Mucosa of rectum (tissue), 2 donors: ENCODE data around the gene DGKB.

ENCODE experiments used
- H3K27ac ChIP-seq, 2 donors: one replicate each; pipeline ENCODE4 v1.7.0; 2013; ENCODE audit warnings: inconsistent platforms in 2 of 2, low read depth in 2 of 2, low read length in 2 of 2
- H3K27me3 ChIP-seq, 2 donors: one replicate each; pipeline ENCODE4 v1.7.0; 2013; ENCODE audit warnings: low read length in 2 of 2; ENCODE audit not compliant: control insufficient read depth in 2 of 2, insufficient read depth in 2 of 2
- H3K36me3 ChIP-seq, 2 donors: one replicate each; pipeline ENCODE4 v1.7.0; 2013; ENCODE audit warnings: low read length in 2 of 2; ENCODE audit not compliant: control insufficient read depth in 2 of 2, insufficient read depth in 2 of 2
- H3K4me1 ChIP-seq, 2 donors: one replicate each; pipeline ENCODE4 v1.7.0; 2013; ENCODE audit warnings: low read length in 2 of 2, mild to moderate bottlenecking in 1 of 2; ENCODE audit not compliant: control insufficient read depth in 2 of 2, insufficient read depth in 2 of 2
- H3K4me3 ChIP-seq, 2 donors: one replicate each; pipeline ENCODE4 v1.7.0; 2013; ENCODE audit warnings: low read length in 2 of 2
- H3K9ac ChIP-seq, 2 donors: one replicate each; pipeline ENCODE4 v1.7.0; 2013; ENCODE audit warnings: low read length in 2 of 2, low read depth in 1 of 2, mild to moderate bottlenecking in 1 of 2
- H3K9me3 ChIP-seq, 2 donors: one replicate each; pipeline ENCODE4 v1.7.0; 2013; ENCODE audit warnings: low read length in 2 of 2; ENCODE audit not compliant: control insufficient read depth in 2 of 2
- donor health status: healthy.
- donor health status: Normal muscosa, but diverticular disease.

The DGKB gene

DNA sequence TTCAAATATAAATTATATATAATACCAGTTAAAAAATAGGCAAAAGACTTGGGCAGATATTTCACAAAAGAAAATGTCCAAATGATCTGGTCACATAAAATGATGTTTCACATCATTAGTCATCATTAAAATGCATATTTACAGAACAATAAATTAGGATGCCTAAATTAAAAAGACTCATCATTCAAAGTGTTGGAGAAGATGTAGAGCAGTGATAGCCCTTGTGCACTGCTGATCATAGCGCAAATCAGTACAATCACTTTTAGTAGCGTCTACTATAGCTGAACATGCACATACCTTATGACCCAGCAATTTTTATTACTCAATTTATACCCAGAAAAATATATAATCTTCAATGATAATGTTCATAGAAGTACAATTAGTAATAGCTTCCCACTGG lies 579.8 kb downstream of the DGKB start:
- H3K9me3 ChIP-seq: no peaks in the 10 kb centered on the region
- no peak overlapping the region for H3K4me3 ChIP-seq
- no peaks in the 10 kb centered on the region for H3K36me3 ChIP-seq
- H3K9ac ChIP-seq: no peak overlapping the region
- H3K27me3 ChIP-seq: no peaks in the 10 kb centered on the region
- H3K4me1 ChIP-seq: no peaks in the 10 kb centered on the region
- H3K27ac ChIP-seq: no peak overlapping the region

DNA sequence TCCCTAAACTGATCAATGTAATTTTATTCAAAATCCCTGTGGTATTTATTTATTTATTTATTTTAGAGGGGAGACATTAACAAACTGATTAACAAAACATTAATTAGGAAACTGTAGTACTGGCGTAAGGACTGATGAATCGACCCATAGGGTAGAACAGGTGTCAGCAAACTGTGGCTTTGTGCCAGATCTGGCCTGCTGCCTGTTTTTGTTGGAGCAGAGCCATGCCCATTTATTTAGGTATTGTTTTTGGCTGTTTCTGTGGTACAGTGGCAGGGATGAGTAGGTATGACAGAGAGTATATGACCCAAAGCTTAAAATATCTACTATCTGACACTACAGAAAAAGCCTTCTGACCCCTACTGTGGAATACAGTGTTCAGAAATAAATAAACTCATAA lies 580.6 kb downstream of the DGKB start:
- Histone ChIP-seq H3K9me3 (no peaks in the 10 kb centered on the region), H3K36me3 (no peaks in the 10 kb centered on the region), H3K4me3 (no peak overlapping the region), H3K27ac (no peak overlapping the region), H3K27me3 (no peaks in the 10 kb centered on the region), H3K9ac (no peak overlapping the region), H3K4me1 (no peaks in the 10 kb centered on the region)

DNA sequence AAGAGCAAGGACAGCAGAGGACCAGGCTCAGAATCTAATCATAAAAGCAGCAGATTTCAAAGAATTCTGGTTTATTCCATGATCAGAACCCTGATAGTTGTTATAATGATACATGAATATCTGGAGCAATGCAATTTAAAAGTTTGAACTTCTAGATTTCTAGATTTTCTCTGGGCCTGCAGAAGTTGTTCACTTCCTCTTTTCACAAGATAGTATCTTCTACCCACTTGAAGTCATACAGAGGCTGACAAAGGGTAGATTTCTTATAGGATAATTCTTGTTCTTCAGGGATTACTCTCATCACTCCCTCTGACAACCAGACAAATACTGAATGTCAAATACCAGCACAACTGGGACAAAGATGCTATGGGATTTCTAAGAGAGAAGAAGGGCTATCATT lies 593.1 kb downstream of the DGKB start:
- Histone ChIP-seq H3K9me3 (no peaks in the 10 kb centered on the region), H3K4me1 (no peaks in the 10 kb centered on the region), H3K4me3 (no peak overlapping the region), H3K27me3 (no peaks in the 10 kb centered on the region), H3K36me3 (no peaks in the 10 kb centered on the region), H3K27ac (no peak overlapping the region), H3K9ac (no peak overlapping the region)

- no peaks in the 10 kb centered on the region for H3K9me3 ChIP-seq
- no peaks in the 10 kb centered on the region for H3K36me3 ChIP-seq
- H3K4me1 ChIP-seq: no peaks in the 10 kb centered on the region
- no peak overlapping the region for H3K27ac ChIP-seq
- H3K4me3 ChIP-seq: no peak overlapping the region
- no peaks in the 10 kb centered on the region for H3K27me3 ChIP-seq
- H3K9ac ChIP-seq: no peak overlapping the region
Measured at GRCh38 chr7:14305233-14305866, 597.2 kb downstream of the DGKB start.

- Histone ChIP-seq H3K36me3 (no peaks in the 10 kb centered on the region), H3K9me3 (no peaks in the 10 kb centered on the region), H3K27ac (no peak overlapping the region), H3K4me3 (no peak overlapping the region), H3K4me1 (no peaks in the 10 kb centered on the region), H3K27me3 (no peaks in the 10 kb centered on the region), H3K9ac (no peak overlapping the region)
Measured at GRCh38 chr7:14303536-14303935, 599.0 kb downstream of the DGKB start.

- H3K9me3 ChIP-seq: no peaks in the 10 kb centered on the region
- no peaks in the 10 kb centered on the region for H3K36me3 ChIP-seq
- no peak overlapping the region for H3K4me3 ChIP-seq
- H3K9ac ChIP-seq: no peak overlapping the region
- no peak overlapping the region for H3K27ac ChIP-seq
- no peaks in the 10 kb centered on the region for H3K27me3 ChIP-seq
- no peaks in the 10 kb centered on the region for H3K4me1 ChIP-seq
Measured at GRCh38 chr7:14294637-14295036, 607.9 kb downstream of the DGKB start.

DNA sequence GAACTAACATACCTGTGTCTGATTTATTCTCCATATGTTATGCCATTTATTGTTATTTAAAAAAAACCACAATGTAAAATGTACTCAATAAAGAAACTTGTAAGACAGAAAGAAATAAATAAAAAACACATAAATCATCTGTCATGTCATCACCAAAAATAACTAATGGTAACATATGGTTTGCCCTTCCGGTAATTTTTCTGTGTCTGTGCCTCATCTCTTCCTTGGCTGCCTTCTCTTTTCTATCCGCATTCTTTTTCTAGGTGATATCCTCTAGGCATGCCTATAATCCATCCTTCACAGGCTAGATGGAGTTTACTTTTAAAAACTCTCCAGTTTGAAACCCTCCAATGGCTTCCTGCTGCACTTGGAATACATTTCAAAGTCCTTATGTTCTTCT lies 609.1 kb downstream of the DGKB start:
- Histone ChIP-seq H3K9me3 (no peaks in the 10 kb centered on the region), H3K9ac (no peak overlapping the region), H3K4me1 (no peaks in the 10 kb centered on the region), H3K27me3 (no peaks in the 10 kb centered on the region), H3K4me3 (no peak overlapping the region), H3K36me3 (no peaks in the 10 kb centered on the region), H3K27ac (no peak overlapping the region)

GRCh38 chr7:14292737-14293136 lies 609.8 kb downstream of the DGKB start:
- H3K4me3 ChIP-seq: no peak overlapping the region
- no peak overlapping the region for H3K9ac ChIP-seq
- no peak overlapping the region for H3K27ac ChIP-seq
- H3K4me1 ChIP-seq: no peaks in the 10 kb centered on the region
- H3K36me3 ChIP-seq: no peaks in the 10 kb centered on the region
- H3K27me3 ChIP-seq: no peaks in the 10 kb centered on the region
- H3K9me3 ChIP-seq: no peaks in the 10 kb centered on the region

DNA sequence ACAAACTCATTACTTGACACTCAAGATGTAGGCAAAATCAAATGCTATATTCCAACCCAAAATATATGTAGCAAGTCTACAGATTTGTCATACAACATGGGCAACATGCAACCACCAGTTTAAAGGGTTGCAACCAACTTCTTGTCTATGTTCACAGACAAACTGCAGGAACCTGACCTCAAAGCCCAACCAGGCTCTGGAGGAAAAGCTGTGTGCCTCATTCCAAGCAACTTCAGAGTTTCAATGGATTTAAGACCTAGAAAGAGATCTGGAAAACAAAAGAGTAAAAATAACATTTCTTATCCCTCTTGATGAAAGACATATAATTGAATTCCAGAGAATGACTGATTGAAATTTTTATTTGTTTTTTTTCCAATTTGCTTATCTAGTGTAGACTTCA lies 612.6 kb downstream of the DGKB start:
- no peaks in the 10 kb centered on the region for H3K9me3 ChIP-seq
- H3K4me3 ChIP-seq: no peak overlapping the region
- no peak overlapping the region for H3K27ac ChIP-seq
- no peaks in the 10 kb centered on the region for H3K36me3 ChIP-seq
- H3K9ac ChIP-seq: no peak overlapping the region
- no peaks in the 10 kb centered on the region for H3K27me3 ChIP-seq
- no peaks in the 10 kb centered on the region for H3K4me1 ChIP-seq

GRCh38 chr7:14288701-14289100 lies 613.9 kb downstream of the DGKB start:
- no peaks in the 10 kb centered on the region for H3K36me3 ChIP-seq

GRCh38 chr7:14287398-14287797 lies 615.2 kb downstream of the DGKB start:
- Histone ChIP-seq H3K9me3 (no peaks in the 10 kb centered on the region), H3K9ac (no peak overlapping the region), H3K4me3 (no peak overlapping the region), H3K27ac (no peak overlapping the region), H3K36me3 (no peaks in the 10 kb centered on the region), H3K4me1 (no peaks in the 10 kb centered on the region), H3K27me3 (no peaks in the 10 kb centered on the region)

More at GRCh38 chr7:14288701-14289100, 613.9 kb downstream of the DGKB start:
- Histone ChIP-seq H3K9ac (no peak overlapping the region), H3K4me3 (no peak overlapping the region), H3K27ac (no peak overlapping the region), H3K9me3 (no peaks in the 10 kb centered on the region), H3K27me3 (no peaks in the 10 kb centered on the region), H3K4me1 (no peaks in the 10 kb centered on the region)
